Measurements from ENCODE around the gene CMTM3. TPM values are rescaled to one million over a fixed set of nuclear protein-coding genes. Genes with fewer than 3 reads are reported as not detected.

CMTM3 gene
- total RNA-seq, 1 experiment from 2014 or later: 39.2 TPM

DNA sequence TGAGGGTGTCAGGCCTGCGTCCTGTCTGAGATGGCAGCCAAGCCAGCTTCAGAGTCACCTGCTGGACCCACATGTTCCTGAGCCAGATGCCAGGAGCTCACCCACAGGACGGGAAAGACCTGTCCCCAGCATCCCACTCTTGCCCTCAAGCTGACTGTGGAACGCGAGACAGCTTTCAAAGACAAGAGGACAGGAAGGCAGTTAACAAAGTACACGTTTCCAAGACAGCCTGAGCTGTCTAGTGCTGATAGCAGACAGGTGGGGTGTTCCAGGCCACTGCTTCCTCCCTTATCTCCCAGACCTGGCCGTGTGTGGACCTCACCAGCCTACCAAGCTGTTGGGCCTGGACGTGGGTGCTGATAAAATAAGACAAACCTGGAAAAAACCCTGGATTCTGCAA lies 13.2 kb downstream of the CMTM3 start:
- H2AFZ ChIP-seq (ENCODE audit: low read length): no peak overlapping the region
- no peak for DNase-seq
- no peaks in the 10 kb centered on the region for H3K79me1 ChIP-seq (ENCODE audit: insufficient read depth, low read depth, low read length, poor library complexity, severe bottlenecking)
- Mint-ChIP-seq H3K9me3 (no peaks in the 10 kb centered on the region; a peak in 1 of 5 replicates), H3K27ac (peak overlapping the region in 2 of 3 experiments; percentile 44 to 64; a peak in 1 of 7 replicates), H3K27me3 (ENCODE audit: low read depth) (no peaks in the 10 kb centered on the region), H3K36me3 (ENCODE audit: insufficient read depth in 1 of 3, low read depth in 3 of 3) (peaks cover 37 to 69% (median 68%) of the 10 kb centered on the region in 3 experiments), H3K4me1 (peaks cover 43 to 45% of the 10 kb centered on the region in 2 experiments), H3K4me3 (no peak overlapping the region; a peak in 1 of 5 replicates)
- H3K4me1 ChIP-seq (ENCODE audit: insufficient read depth, low read length): peaks cover 9% of the 10 kb centered on the region; the same call in 1 of the 2 replicates
- WGBS (ENCODE audit: extremely low coverage, insufficient read length, low lambda C conversion rate): no CpG with 5 or more reads among the region's 7 CpGs
- H2BK20ac ChIP-seq (ENCODE audit: low read depth, low read length, poor library complexity, severe bottlenecking): no peak overlapping the region
- no peak overlapping the region for H2BK12ac ChIP-seq (ENCODE audit: insufficient read length, low read depth, low read length)
- no peak overlapping the region for H2BK5ac ChIP-seq (ENCODE audit: insufficient read length, low read length)
- H3K27me3 ChIP-seq (ENCODE audit: insufficient read depth, low read length): no peaks in the 10 kb centered on the region
- no peaks in the 10 kb centered on the region for H4K20me1 ChIP-seq (ENCODE audit: control insufficient read depth, insufficient read depth, insufficient read length)
- no peaks in the 10 kb centered on the region for H3K79me2 ChIP-seq (ENCODE audit: insufficient read depth, low read length)
- H3K23me2 ChIP-seq (ENCODE audit: insufficient read length, low read depth, low read length, poor library complexity, severe bottlenecking): no peaks in the 10 kb centered on the region
- no peak overlapping the region for H3K56ac ChIP-seq (ENCODE audit: insufficient read length, low read depth, low read length)
- H3K27ac ChIP-seq (ENCODE audit: insufficient read length, low read depth, low read length): no peak overlapping the region
- H3K14ac ChIP-seq (ENCODE audit: insufficient read depth, low read length): no peak overlapping the region
- H4K8ac ChIP-seq (replicated peaks; ENCODE audit: insufficient read length, low read depth, low read length): no peak overlapping the region
- no peaks in the 10 kb centered on the region for H3K9me3 ChIP-seq (ENCODE audit: control insufficient read depth, low read depth, low read length)
- H3K4me2 ChIP-seq (ENCODE audit: insufficient read depth, insufficient read length, low read length): no peak overlapping the region
- no peak overlapping the region for H2BK15ac ChIP-seq (ENCODE audit: low read depth, low read length)
- H3T11ph ChIP-seq (ENCODE audit: low read length): no peak overlapping the region
- H3K9ac ChIP-seq (ENCODE audit: extremely low read depth, insufficient read length, low read length): no peak overlapping the region
- H2AK5ac ChIP-seq (ENCODE audit: insufficient read length, low read length): no peak overlapping the region
- H3K4ac ChIP-seq (ENCODE audit: low read depth, low read length): no peak overlapping the region
- H4K91ac ChIP-seq (ENCODE audit: insufficient read length, low read depth, low read length): no peak overlapping the region
- TF ChIP-seq, protein P1, sequence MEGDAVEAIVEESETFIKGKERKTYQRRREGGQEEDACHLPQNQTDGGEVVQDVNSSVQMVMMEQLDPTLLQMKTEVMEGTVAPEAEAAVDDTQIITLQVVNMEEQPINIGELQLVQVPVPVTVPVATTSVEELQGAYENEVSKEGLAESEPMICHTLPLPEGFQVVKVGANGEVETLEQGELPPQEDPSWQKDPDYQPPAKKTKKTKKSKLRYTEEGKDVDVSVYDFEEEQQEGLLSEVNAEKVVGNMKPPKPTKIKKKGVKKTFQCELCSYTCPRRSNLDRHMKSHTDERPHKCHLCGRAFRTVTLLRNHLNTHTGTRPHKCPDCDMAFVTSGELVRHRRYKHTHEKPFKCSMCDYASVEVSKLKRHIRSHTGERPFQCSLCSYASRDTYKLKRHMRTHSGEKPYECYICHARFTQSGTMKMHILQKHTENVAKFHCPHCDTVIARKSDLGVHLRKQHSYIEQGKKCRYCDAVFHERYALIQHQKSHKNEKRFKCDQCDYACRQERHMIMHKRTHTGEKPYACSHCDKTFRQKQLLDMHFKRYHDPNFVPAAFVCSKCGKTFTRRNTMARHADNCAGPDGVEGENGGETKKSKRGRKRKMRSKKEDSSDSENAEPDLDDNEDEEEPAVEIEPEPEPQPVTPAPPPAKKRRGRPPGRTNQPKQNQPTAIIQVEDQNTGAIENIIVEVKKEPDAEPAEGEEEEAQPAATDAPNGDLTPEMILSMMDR (conservative IDR thresholded peaks at IDR 0.05): no peak
- H3K23ac ChIP-seq (ENCODE audit: insufficient read length, low read depth, low read length): no peak overlapping the region
- H3K18ac ChIP-seq (ENCODE audit: insufficient read length, low read depth, low read length): no peak overlapping the region
- H2BK120ac ChIP-seq (ENCODE audit: low read depth, low read length, poor library complexity, severe bottlenecking): no peak overlapping the region
- H4K5ac ChIP-seq (ENCODE audit: insufficient read length, low read depth, low read length): no peak overlapping the region
